Measurements from ENCODE around the gene SMIM8.

SMIM8 gene

DNA sequence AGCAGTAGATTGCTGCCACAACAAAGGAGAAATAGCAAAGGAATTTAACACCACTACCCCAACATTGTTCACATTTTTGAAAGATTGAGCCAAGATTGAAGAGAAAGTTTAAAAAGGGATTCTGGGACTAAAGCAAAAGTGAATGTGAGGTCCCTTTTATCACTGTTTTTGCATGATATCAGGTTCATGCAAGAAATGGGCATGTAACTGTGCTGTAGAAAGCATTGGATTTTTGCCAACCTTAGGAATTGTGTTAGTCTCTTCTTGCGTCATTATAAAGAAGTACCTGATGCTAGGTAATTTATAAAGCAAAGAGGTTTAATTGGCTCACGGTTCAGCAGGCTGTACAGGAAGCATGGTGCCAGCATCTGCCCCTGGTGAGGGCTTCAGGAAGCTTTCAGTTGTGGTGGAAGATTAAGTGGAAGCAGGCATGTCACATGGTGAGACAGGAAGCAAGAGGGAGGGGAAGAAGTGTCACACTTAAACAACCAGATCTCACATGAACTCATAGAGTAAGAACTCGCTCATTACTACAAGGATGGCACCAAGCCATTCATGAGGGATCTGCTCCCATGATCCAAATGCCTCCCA, 11.3 kb downstream of the SMIM8 start:
- Histone ChIP-seq H3K9me3 (peaks cover 11% of the 10 kb centered on the region; the same call in 1 of the 2 replicates), H3K9ac (no peak overlapping the region), H3K36me3 (no peaks in the 10 kb centered on the region), H3K4me2 (peak overlapping the region; percentile 47), H3K27me3 (no peaks in the 10 kb centered on the region), H3K4me3 (no peak overlapping the region), H3K27ac (no peak overlapping the region), H4K20me1 (no peaks in the 10 kb centered on the region), H3K4me1 (peaks cover 29% of the 10 kb centered on the region)
- TF ChIP-seq Cebpa-rat (IDR thresholded peaks at IDR 0.05) = no peak

DNA sequence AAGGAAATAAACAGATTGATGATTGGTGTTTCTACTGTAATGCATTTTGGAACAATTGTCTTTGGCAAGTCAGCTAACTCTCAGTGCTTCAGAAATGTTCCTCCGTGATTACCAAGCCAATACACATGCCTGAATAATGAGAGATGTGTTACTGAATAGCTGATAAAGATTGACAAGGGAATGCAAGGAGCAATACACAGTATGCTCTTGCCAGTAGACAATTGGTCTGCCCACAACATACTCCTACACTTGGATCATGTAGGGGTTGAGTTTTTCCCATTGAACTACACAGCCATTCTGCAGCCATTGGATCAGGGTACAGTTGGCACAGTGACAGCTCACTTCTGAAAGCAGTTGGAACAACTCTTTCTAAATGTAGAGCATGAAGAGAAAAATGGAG, 12.3 kb downstream of the SMIM8 start:
- Histone ChIP-seq H3K4me3 (no peak overlapping the region), H3K9ac (no peak overlapping the region), H3K27me3 (no peaks in the 10 kb centered on the region), H3K4me1 (peaks cover 28% of the 10 kb centered on the region), H4K20me1 (no peaks in the 10 kb centered on the region), H3K27ac (no peak overlapping the region), H3K36me3 (no peaks in the 10 kb centered on the region), H3K9me3 (peaks cover 11% of the 10 kb centered on the region; the same call in 1 of the 2 replicates), H3K4me2 (0 out of 2 replicates have a peak overlapping the region, but pooled peaks have one; percentile 47)
- TF ChIP-seq Cebpa-rat (IDR thresholded peaks at IDR 0.05) = no peak

DNA sequence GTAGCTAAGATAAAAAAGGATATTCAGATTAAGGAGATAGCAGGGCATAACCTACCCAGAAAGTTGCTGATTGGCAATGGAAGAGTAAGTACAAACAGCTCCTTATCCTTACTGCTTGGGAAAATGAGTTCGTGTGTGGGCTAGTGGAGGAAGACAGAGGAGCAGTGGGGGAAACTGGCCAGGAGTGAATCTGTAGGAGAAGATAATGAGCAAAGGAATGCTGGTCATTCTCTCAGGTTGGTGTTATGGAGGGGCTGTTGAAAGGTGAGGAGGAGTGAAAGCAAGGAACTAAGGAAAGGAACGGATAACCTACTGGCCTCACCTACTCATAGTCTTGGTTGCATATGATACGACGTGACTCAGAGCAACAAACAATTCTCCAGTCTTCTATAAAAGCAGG, 14.0 kb downstream of the SMIM8 start:
- Histone ChIP-seq H3K4me1 (peaks cover 13% of the 10 kb centered on the region), H3K27me3 (no peaks in the 10 kb centered on the region), H3K9ac (no peak overlapping the region), H3K4me3 (no peak overlapping the region), H4K20me1 (no peaks in the 10 kb centered on the region), H3K4me2 (no peak overlapping the region), H3K36me3 (no peaks in the 10 kb centered on the region), H3K27ac (no peak overlapping the region), H3K9me3 (peaks cover 11% of the 10 kb centered on the region; the same call in 1 of the 2 replicates)
- TF ChIP-seq Cebpa-rat (IDR thresholded peaks at IDR 0.05) = no peak

DNA sequence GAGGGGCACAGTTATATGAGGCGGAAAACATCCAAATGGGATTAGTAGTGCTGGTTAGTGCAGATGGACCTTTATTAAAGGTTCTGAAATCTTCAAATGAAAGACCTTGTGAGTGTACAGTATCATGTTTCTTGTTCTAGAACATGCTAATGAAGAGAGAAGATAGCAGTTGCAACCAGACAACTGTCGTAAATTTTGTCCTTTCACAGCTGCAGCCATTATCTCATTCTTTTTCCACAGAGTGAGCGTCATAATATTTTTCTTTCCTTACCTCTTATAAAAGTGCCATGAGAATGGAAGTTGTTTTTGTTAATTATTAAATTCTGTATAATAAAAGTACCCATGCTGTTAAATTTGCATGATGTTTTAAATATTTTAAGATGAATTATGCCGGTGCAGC, 17.8 kb downstream of the SMIM8 start:
- Histone ChIP-seq H3K4me2 (no peak overlapping the region), H4K20me1 (no peaks in the 10 kb centered on the region), H3K27me3 (no peaks in the 10 kb centered on the region), H3K4me3 (no peak overlapping the region), H3K36me3 (no peaks in the 10 kb centered on the region), H3K4me1 (no peaks in the 10 kb centered on the region), H3K9me3 (no peaks in the 10 kb centered on the region), H3K27ac (no peak overlapping the region), H3K9ac (no peak overlapping the region)
- TF ChIP-seq Cebpa-rat (IDR thresholded peaks at IDR 0.05) = no peak

DNA sequence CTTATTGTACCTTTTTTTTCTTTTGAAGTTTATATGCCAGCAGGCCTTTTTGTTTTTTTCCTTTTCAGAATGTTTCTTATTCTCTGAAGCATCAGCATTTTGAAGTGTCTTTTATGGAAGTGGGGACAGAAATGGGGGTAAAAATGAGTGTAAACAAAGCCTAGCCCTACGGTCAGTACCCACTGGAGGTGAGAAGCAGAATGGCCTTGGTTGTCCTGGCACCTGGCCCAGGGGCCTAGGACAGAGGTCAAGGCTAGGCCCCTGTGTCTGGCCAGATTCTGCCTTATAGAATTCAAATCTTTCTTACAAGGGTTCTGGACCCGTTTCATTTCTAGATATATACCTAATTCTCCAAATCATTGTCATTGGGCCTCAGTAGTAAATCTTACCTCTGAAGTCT, 18.8 kb downstream of the SMIM8 start:
- H3K9ac ChIP-seq = no peak overlapping the region
- no peak for TF ChIP-seq Cebpa-rat (IDR thresholded peaks at IDR 0.05)
- no peak overlapping the region for H3K4me2 ChIP-seq
- no peaks in the 10 kb centered on the region for H3K36me3 ChIP-seq
- H3K4me1 ChIP-seq = no peaks in the 10 kb centered on the region
- H3K27ac ChIP-seq = no peak overlapping the region
- no peak overlapping the region for H3K4me3 ChIP-seq
- H3K9me3 ChIP-seq = no peaks in the 10 kb centered on the region
- no peaks in the 10 kb centered on the region for H3K27me3 ChIP-seq
- H4K20me1 ChIP-seq = no peaks in the 10 kb centered on the region

DNA sequence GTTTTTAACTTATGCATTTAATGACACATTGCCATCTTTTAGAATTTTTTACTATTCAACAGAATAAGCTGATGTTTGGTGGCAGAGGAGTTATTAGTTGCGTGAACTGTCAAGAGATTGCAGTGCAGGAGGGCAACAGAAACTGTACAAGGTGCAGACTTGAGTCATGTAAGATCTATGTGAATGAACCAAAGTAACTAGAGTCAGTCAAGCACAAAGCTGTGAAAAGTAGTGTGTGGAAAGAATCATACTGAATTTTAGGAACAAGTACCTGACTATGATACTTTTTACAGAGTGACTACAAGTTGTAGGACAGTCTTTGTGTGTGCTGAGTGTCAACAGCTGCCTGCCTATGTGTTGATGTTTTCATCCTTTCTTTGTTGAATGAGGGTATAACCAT, 19.5 kb downstream of the SMIM8 start:
- TF ChIP-seq Cebpa-rat (IDR thresholded peaks at IDR 0.05) = no peak
- no peaks in the 10 kb centered on the region for H3K36me3 ChIP-seq
- no peaks in the 10 kb centered on the region for H4K20me1 ChIP-seq
- no peak overlapping the region for H3K4me3 ChIP-seq
- no peak overlapping the region for H3K27ac ChIP-seq
- no peak overlapping the region for H3K4me2 ChIP-seq
- H3K4me1 ChIP-seq = no peaks in the 10 kb centered on the region
- no peak overlapping the region for H3K9ac ChIP-seq
- no peaks in the 10 kb centered on the region for H3K9me3 ChIP-seq
- no peaks in the 10 kb centered on the region for H3K27me3 ChIP-seq

DNA sequence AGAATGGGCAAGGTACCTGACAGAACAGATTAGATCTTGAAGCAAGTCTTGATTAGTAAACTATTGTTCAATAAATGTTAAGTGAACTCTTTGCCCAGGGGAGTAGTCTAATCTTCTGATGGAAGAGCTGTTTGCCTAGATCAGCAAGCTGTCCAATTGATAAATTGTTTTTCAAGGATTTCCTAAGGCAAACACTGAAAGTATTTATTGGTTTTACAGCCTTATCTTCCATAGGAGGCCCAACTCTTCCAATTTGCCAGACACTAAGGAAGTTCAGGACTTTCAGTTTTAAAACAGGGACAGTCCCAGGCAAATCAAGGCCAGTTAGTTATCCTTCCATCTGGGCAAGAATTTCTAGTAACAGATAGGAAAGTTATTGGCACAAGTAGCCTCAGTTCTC, 20.4 kb downstream of the SMIM8 start:
- Histone ChIP-seq H3K4me2 (no peak overlapping the region), H3K4me3 (no peak overlapping the region), H4K20me1 (no peaks in the 10 kb centered on the region), H3K9ac (no peak overlapping the region), H3K9me3 (no peaks in the 10 kb centered on the region), H3K36me3 (no peaks in the 10 kb centered on the region), H3K27me3 (no peaks in the 10 kb centered on the region), H3K4me1 (no peaks in the 10 kb centered on the region), H3K27ac (no peak overlapping the region)
- TF ChIP-seq Cebpa-rat (IDR thresholded peaks at IDR 0.05) = no peak

DNA sequence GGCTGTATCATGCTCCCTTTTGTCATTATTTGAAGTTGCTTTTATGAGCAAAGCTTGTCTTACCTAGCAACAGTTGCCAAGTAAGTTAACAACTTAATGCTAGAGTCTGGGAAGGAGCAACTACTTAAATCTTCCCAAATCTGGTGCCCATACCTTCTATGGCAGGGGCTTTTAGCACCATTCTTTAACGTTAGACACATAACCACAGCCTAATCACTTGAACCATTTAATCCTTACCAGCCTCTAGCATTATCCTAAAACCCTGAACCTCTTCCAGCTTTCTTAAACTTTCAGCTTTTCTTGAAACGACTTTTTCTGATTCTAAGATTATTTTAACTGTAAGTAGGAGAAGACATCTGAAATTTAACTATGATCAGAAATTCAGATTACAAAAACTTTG, 22.3 kb downstream of the SMIM8 start, which contains the start of gene C6orf163:
C6orf163 (plus strand) TSS at position 83 of the 400 bp plus-strand sequence; CDS start at position 370, 287 bp downstream.
- no peak within 1 kb of the TSS for H3K27ac ChIP-seq
- no peaks in the 10 kb centered on the region for H4K20me1 ChIP-seq

DNA sequence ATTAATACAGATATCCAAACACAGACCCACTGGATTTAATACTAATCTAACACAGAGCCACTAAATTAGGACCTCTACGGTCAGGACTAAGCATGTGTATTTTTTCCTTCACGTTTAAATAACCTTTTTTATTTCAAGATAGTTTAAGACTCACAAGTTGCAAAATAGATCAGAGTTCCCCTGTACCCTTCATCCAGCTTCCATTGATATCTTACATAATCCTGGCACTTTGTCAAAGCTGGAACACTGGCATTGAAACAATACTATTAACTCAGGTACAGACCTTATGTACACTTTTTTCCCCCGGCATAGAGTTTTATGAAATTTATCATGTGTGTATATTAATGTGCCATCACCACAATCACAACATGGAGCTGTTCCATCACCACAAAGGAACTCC, 24.3 kb downstream of the SMIM8 start:
- Histone ChIP-seq H3K4me1 (no peaks in the 10 kb centered on the region), H3K27me3 (no peaks in the 10 kb centered on the region), H3K4me2 (no peak overlapping the region), H3K4me3 (no peak overlapping the region), H3K27ac (no peak overlapping the region), H3K36me3 (no peaks in the 10 kb centered on the region), H3K9ac (no peak overlapping the region), H3K9me3 (no peaks in the 10 kb centered on the region), H4K20me1 (no peaks in the 10 kb centered on the region)
- TF ChIP-seq Cebpa-rat (IDR thresholded peaks at IDR 0.05) = no peak

More for the DNA sequence above, 22.3 kb downstream of the SMIM8 start, which contains the start of gene C6orf163:
- H3K4me1 ChIP-seq = no peaks in the 10 kb centered on the region
- no peaks in the 10 kb centered on the region for H3K9me3 ChIP-seq
- no peak within 1 kb of the TSS for H3K4me2 ChIP-seq
- no peaks in the 10 kb centered on the region for H3K27me3 ChIP-seq
- H3K4me3 ChIP-seq = no peak within 1 kb of the TSS
- H3K36me3 ChIP-seq = no peaks in the 10 kb centered on the region
- no peak within 1 kb of the TSS for H3K9ac ChIP-seq
- TF ChIP-seq Cebpa-rat (IDR thresholded peaks at IDR 0.05) = no peak

DNA sequence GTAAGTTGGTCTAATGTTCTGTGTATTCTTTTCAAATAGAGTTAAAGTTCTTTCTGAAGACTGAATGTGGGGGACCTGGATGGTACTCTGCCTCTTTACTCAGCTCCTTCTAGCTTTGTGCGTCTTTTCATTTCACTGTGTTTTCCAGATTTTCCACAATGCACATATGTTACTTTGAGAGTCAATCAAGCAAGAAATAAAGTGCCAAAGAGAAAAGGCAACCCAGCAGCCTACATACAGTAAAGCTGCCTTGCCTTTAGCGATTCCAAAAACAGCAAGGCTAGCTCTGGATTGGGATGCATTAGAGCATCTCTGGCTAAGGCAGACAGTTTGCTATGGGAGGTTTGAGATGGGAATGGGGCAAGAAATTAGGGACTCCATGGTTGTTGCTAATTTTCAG, 27.5 kb downstream of the SMIM8 start:
- no peak overlapping the region for H3K4me3 ChIP-seq
- no peak for TF ChIP-seq Cebpa-rat (IDR thresholded peaks at IDR 0.05)
- H3K4me1 ChIP-seq = no peaks in the 10 kb centered on the region
- H3K36me3 ChIP-seq = no peaks in the 10 kb centered on the region
- H3K9me3 ChIP-seq = no peaks in the 10 kb centered on the region
- no peak overlapping the region for H3K4me2 ChIP-seq
- no peak overlapping the region for H3K9ac ChIP-seq
- no peak overlapping the region for H3K27ac ChIP-seq
- no peaks in the 10 kb centered on the region for H4K20me1 ChIP-seq
- no peaks in the 10 kb centered on the region for H3K27me3 ChIP-seq

DNA sequence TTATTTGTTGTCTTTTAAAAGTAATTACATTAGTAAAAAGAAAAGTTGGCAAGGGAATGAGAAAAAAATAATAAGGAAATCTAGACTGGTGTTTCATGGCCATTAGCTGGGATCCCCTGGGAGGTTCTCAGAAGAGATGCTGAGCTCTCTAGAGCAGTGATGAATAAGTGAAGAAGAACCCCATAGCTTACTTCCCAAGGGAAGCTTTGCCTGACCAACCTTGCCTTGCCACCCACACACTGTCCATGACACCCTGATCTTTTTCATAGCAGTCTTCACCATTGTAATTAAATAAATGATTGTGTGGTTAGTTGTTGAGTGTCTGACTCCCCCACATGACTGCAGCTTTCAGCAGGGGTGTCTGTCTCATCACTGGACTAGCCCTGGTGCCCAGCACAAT, 28.1 kb downstream of the SMIM8 start:
- Histone ChIP-seq H3K27me3 (no peaks in the 10 kb centered on the region), H3K4me1 (no peaks in the 10 kb centered on the region), H3K9me3 (no peaks in the 10 kb centered on the region), H3K4me2 (no peak overlapping the region), H4K20me1 (no peaks in the 10 kb centered on the region), H3K36me3 (no peaks in the 10 kb centered on the region), H3K4me3 (no peak overlapping the region), H3K9ac (no peak overlapping the region), H3K27ac (no peak overlapping the region)
- TF ChIP-seq Cebpa-rat (IDR thresholded peaks at IDR 0.05) = no peak

All from BLaER1 (cell line).